Dermis microvascular lymphatic vessel endothelial cell (primary cell): ENCODE results near the gene ADIRF. TPM values are rescaled to one million over a fixed set of nuclear protein-coding genes. Genes with fewer than 3 reads are reported as not detected.
"Not testable (repeated sequence)": the region's sequence is repeated elsewhere in the genome, so short reads cannot be mapped to it uniquely, and the experiment has no call there.

ENCODE experiments used
- DNase-seq, 2 donors: peaks; one replicate each; pipeline versions ENCODE4 v3.0.0 to v3.0.0-alpha.2; 2010; ENCODE audit warnings: low read depth in 2 of 2
- total RNA-seq: library from RNA; depleted of rRNA; stranded (reverse); fragments of >200 nt; gene quantifications from 2 replicates; pipeline ENCODE4 v1.2.1, GENCODE V29; 2014

Gene ADIRF
- total RNA-seq: 26.0 and 44.4 TPM in 2 replicates

GRCh38 chr10:86968271-86968993, at the start of gene ADIRF:
Gene ADIRF (plus strand): TSS chr10:86968482. CDS start chr10:86968545, 63 bp downstream.
- DNase-seq: no peak

- DNase-seq: no peak
These were observed 45.7 kb upstream of the ADIRF start for GRCh38 chr10:86922553-86922961.

GRCh38 chr10:86929468-86930380, 38.6 kb upstream of the ADIRF start:
- DNase-seq: no peak

GRCh38 chr10:86931872-86932271, 36.4 kb upstream of the ADIRF start:
- no peak for DNase-seq

GRCh38 chr10:86932674-86933073, 35.6 kb upstream of the ADIRF start:
- DNase-seq: no peak

GRCh38 chr10:86934162-86934711, 34.0 kb upstream of the ADIRF start:
- DNase-seq: not testable (repeated sequence)

- DNase-seq: no peak
These were observed 31.4 kb upstream of the ADIRF start for GRCh38 chr10:86936661-86937501.

- no peak for DNase-seq
These were observed 30.7 kb upstream of the ADIRF start for GRCh38 chr10:86937502-86938154.

- no peak for DNase-seq
These were observed 30.0 kb upstream of the ADIRF start for GRCh38 chr10:86938260-86938659.

- not testable (repeated sequence) for DNase-seq
These were observed 28.2 kb upstream of the ADIRF start for GRCh38 chr10:86940076-86940475.

GRCh38 chr10:86940677-86941076, 27.6 kb upstream of the ADIRF start:
- DNase-seq: no peak

- DNase-seq: no peak
These were observed 26.9 kb upstream of the ADIRF start for GRCh38 chr10:86941426-86941825.

GRCh38 chr10:86941991-86942421, 26.3 kb upstream of the ADIRF start:
- no peak for DNase-seq

- DNase-seq: no peak
These were observed 25.6 kb upstream of the ADIRF start for GRCh38 chr10:86942441-86943315.

- DNase-seq: no peak
These were observed 24.8 kb upstream of the ADIRF start for GRCh38 chr10:86943316-86944030.

- no peak for DNase-seq
These were observed 24.3 kb upstream of the ADIRF start for GRCh38 chr10:86944031-86944419.

- DNase-seq: no peak
These were observed 23.8 kb upstream of the ADIRF start for GRCh38 chr10:86944471-86944870.

- no peak for DNase-seq
These were observed 23.4 kb upstream of the ADIRF start for GRCh38 chr10:86944907-86945306.
